Epithelial cell of prostate (primary cell): ENCODE results near the gene MREG.
A peak's percentile ranks its signal among the peaks of the same experiment; 100 is the strongest.
"Not testable (repeated sequence)": the region's sequence is repeated elsewhere in the genome, so short reads cannot be mapped to it uniquely, and the experiment has no call there.

ENCODE experiments used
- DNase-seq: peaks from one replicate; pipeline ENCODE4 v3.0.0-alpha.2; 2011; ENCODE audit warnings: low read depth, low spot score
- H3K27ac ChIP-seq: fragments of 450-650 bp; 2 replicates; pipeline ENCODE4 v1.5.1; 2017; ENCODE audit warnings: mild to moderate bottlenecking

The MREG gene

DNA sequence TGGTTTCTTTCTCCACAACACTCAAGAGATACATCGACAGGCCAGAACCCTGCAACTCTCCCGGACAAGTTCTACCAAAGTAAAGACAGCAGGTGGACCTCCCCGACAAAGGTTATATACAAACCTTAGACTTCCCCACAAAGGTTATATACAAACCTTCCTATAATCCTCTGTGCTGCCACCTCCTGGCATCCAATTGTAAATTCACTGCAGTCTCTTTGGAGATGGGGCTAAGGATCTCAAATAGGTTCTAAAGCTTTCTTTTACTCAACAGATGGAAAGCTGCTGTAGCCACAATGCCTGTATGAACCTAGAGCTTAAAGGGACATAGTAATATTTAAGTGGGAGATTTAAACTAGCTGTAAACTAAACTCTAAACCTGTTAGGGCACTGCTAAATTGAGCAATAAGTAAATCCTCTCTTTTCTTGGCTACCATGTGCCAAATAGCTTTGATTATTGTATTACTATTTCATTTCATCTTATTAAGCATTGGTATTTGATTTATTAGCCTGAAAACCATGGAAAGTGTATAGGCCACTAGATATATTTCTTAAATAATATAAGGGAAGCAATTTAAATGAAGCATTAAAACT lies 9.8 kb upstream of the MREG start:
- no peak for DNase-seq
- no peak overlapping the region for H3K27ac ChIP-seq

DNA sequence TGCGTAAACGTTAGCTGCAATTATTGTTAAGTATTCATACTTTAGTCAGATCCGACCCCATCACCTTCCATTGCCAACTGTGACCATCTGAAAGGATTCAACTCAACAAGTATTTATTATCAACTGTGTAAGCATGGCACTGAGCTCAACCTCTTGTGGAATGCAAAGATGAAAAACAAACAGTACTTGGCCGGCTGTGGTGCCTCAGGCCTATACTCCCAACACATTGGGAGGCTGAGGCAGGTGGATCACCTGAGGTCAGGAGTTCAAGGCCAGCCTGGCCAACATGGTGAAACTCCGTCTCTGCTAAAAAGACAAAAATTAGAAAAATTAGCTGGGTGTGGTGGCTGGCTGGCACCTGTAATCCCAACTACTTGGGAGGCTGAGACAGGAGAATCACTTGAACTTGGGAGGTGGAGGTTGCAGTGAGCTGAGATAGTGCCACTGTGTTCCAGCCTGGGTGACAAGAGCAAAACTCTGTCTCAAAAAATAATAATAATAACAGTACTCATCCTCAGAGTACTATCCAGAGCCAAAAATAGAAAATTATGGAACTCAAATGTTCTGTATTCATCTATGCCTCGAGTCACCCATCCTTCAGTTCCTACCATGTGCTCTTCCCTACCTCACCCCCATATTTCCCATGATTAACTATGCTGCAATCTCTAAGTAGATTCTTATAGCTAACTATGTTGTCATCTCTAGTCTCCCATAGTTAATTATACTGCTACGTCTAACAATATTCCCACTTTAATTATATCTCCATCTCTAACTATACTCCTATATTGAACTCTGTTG lies 8.6 kb upstream of the MREG start:
- H3K27ac ChIP-seq = no peak overlapping the region
- DNase-seq = no peak

DNA sequence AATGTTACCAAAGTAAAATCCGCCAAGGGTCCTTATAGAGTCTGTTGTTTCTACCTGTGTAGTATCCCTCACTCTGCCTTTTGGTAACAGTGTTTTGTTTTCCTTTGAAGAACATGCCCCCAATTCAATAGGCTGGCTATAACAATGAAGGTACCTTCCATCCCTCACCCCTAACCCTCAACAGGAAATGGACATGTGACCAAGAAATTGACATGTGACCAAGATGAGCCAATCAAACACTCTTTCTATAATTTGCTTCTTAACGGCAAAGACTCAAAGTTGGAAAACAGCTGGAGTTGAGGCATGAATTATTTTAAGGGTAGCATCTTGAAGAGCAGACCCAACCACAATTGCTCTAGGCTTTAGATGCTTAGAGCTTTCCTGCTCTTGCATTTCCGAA lies 5.4 kb upstream of the MREG start:
- DNase-seq = no peak
- no peak overlapping the region for H3K27ac ChIP-seq

DNA sequence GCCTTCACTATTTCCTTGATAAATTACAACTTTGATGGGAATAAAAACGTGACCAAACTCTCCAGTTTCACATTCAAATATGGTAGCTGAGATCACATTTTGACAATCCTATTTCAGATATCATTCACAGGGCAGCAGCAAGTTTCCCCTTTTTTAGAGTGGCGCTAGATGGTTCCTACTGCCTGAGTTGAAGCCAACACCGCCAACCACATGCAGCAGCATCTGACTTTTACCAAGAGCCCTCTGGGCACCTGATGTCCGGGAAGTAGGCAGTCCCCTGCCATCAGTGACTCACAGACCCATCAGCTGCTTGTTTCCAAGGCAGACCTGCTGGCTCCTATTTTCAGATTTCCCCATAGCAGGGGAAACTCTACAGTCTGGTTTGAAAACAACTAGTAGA lies 4.0 kb upstream of the MREG start:
- peak; percentile 62 for DNase-seq
- H3K27ac ChIP-seq = no peak overlapping the region

DNA sequence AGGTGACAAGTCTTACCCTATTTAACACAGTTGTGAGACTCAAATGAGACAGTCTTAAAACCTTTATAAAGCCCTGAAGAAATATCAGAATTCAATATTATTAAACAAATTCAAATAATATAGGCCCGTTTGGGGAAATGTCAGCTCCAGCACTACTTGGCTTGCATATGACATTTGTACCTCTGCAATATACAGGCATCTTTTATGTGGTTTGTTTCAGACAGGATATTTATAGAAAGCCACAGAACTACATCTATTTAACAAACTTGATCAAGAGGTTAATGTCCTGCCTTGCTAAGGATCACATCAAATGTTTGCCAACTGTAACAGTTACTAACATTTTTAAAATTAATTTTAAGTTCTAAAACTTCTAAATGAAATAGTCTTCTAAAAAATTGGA lies 3.2 kb upstream of the MREG start:
- no peak for DNase-seq

DNA sequence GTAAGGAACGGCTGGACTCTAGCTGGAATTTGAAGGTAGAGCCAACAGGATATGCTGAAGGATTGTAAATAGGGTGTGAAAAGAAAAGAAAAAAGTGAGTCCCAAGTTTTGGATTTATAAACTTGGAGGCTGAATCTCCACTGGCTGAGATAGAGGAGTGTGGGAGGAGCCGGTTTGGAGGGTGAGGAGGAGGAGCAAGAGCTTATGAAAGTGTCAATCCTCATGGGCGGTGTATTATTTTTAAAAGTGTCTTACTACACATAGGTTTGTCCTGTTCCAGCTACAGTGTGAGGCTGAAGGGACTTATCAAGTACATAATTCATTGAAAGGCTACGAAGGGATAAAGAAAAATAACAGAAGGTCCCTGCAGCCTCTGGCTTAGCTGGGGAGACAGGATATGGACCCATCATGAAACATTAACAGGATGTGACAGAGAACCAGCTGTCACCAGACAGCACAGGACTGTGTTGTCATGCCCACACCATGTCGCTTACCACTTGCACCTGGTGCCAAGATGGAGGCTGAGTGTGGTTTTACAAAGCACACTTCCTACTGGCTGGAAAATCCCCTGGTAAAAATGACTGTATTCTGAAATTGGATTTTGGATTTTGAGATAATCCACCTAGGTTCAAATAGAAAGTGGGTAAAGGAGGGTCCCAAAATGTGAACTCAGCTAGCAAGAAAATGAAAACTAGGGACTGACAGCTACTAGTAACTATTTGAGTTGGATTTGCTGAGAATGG lies 2.5 kb upstream of the MREG start:
- no peak overlapping the region for H3K27ac ChIP-seq
- no peak for DNase-seq

More for the DNA sequence above, 3.2 kb upstream of the MREG start:
- H3K27ac ChIP-seq = no peak overlapping the region

DNA sequence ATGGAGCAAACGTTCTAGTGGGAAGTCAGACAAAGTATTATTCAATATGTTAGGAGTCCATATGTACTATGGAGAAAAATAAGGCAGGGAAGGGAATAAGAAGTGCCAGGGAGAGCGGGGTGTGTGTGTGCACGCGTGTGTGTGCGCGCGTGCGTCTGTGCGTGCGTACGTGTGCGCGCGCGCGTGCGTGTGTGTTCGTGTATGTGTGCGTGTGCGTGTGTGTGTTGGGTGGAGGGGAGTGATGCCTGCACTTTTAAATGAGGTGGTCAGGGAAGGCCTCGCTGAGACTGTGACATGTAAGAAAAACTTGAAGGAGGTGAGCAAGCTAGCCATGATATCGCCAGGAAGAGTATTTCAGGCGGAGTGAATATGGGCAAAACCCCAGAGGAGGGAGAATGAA lies 1.6 kb upstream of the MREG start:
- no peak for DNase-seq
- H3K27ac ChIP-seq = no peak overlapping the region

DNA sequence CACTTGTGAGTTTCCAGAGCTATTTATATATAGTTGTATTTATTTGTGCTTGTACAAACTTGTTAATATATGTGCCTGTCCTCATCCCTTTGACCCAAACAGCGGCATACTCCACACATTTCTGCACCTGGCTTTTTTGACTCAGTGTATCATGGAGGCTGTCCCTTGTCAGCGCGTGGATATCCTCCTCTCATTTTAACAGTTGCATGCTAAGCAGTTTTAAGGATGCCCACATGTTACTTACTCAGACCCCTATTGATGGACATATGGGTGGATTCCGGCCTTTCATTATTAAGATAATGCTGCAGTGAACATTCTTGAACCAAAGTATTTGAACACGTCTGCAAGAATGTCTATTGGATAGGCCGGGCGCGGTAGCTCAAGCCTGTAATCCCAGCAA lies 655 bp upstream of the MREG start:
- DNase-seq = no peak
- peak overlapping the region; percentile 98 for H3K27ac ChIP-seq

DNA sequence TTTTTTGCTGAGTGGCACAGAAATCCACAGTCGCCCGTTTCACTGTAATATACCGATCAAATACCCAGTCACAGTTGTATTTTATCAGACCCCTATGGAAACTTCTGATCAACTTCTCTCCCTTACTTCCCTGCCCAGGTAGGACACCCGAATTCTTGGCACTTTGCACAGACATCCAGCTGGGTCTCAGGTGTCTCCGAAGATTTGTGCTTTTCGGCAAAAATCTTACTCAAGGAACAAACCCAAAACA lies 596 bp downstream of the MREG start:
- no peak for DNase-seq
- H3K27ac ChIP-seq = peak overlapping the region; percentile 98

DNA sequence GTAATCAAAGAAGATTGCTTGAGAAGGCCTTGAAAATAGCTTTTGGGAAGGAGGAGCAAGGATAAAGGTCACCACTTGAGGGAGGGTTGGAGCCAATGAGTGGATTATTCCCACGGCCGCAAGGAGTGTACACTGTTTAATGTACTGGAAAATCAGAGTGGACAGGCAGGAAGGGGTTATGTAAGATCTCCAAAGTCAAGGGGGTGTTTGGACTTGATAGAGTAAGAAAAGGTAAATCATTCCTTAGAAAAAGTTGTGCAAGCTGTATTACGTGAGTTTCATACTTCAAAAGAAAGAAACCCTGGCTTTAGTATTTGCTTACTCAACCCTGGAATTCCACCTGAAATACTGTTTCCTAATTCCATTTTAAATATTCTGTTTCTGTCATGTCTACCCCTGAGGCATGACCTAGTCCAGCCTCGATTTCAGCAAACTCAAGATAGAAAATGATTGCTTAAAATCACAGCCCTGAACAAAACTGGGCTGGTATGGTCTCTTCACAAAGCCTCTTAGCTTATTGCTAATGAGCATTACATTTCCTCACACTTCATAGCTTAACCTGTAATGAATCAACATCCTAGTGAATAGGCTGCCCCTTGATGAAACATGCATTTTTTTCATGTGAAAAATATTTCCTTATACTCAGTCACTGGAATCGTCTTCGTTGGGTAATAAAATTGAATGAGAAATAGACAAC lies 1.1 kb downstream of the MREG start:
- DNase-seq = peak; percentile 71
- peak overlapping the region; percentile 98 for H3K27ac ChIP-seq

DNA sequence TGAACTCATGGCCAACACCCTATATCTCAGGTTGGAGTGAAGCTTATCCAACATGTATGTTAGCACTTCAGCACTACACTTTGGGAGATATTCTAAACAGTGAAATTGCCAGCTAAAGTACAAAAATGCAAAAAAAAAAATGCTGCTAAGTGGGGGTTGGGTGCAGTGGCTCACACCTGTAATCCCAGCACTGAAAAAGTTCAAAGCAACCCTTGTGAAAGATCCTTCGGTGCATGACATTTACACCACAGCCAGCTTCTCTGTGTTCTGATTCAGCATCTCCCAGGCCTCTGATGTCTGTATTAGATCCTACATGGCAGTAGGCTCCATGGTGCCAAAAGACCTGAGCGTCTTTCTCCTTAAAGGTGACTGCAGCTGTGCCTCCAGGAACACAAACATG lies 4.1 kb downstream of the MREG start:
- H3K27ac ChIP-seq, DNase-seq: not testable (repeated sequence)

DNA sequence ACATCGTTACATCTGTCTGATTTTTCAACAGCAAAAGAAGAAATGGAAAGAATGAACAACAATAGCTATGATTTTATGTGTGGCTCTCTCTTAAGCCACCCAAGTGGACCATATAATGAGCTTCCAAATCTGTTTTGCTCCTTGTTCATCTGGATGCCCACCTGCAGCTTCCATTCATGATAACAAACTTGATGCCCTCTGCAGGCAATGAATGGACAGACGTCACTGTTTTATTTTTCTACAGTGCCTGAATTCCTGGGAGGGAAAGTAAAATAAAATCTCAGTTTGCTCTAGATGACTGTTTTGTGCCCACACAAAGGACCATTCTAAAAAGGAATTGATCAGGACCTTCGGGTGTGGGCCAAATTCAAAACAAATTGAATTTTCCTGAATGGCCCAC lies 5.0 kb downstream of the MREG start:
- H3K27ac ChIP-seq = no peak overlapping the region
- DNase-seq = no peak

DNA sequence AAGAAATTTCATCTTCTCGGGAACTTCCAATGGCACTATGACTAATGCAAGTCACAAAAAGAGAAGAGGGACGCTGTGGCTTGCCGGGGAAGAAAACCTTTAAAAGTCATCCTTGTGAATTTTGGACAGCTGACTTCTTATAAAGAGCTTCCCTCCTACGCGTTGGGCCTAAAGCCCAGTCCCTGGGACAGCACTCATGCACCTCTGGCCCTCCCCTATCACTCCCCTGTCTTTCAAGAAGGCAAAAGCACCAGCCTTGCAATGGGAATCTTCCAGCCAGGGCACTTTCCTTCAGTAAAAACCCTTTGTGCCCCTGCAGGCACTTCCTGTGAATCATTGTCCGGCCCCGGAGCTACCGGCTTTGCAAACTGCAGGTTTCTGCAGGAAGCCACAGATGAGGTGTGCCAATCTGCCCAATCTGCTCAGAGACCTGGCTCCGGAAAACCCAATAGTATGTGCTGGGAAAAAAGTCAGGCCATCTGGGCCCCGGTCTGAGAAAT lies 7.1 kb downstream of the MREG start:
- peak; percentile 69 for DNase-seq
- H3K27ac ChIP-seq = peak overlapping the region; percentile 83

DNA sequence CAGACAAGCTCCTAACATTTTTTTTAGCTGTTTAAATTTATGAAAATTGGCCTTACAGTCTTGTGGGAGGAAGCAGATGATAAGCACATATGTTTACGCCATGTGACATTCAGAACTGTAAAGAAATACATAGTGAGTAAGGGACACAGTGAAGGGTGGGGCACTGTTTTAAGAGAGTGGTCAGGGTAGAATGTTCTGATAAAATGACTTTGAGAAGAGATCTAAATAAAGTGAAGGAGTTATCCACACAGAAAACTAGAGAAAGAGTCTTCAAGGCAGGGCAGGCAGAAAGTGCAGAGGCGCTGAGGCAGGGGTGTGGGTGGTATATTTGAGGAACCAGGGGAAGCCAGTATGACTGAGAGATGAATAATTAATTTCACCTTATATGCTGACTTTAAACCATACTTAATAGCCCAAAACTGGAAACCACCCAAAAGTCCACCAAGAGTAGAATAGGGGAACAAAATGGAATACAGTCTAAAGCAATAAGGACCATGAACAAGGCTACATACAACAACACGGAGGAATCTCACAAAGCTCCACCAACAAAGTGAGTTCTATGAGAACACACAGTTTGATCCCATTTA lies 8.6 kb downstream of the MREG start:
- H3K27ac ChIP-seq = no peak overlapping the region
- no peak for DNase-seq

DNA sequence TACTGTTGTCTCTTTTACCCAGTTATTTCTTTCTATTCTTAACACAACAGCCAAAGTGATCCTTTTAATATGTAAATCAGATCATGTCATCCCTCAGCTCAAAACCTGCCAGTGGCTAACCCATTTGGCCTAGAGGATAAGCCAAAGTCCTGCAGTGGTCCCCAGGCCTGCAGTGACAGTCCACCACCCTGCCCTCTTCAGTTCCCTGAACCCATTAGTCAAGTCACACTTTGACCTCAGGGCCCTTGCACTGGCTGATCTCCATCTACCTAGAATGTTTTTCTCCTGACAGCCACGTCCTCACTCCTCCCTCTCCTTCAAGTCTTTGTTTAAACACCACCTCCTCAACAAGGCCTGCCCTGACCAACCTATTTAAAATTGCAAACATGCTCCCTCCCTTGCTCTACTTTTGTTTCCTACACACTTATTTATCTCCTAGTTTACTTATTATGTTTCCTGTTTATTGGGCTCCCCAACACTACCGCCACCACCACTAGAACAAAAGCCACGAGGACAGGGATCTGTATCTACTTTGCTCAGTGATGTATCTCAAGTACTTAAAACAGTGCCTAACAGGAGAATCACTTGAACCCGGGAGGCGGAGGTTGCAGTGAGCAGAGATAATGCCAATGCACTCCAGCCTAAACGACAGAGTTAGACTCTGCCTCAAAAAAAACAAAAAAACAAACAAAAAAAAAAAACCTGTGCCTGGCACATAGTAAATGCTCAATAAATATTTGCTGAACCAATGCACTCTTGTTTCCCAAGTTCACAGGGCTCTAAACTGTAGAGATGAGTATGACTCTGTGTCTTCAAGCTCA lies 9.3 kb downstream of the MREG start:
- DNase-seq = no peak
- no peak overlapping the region for H3K27ac ChIP-seq

DNA sequence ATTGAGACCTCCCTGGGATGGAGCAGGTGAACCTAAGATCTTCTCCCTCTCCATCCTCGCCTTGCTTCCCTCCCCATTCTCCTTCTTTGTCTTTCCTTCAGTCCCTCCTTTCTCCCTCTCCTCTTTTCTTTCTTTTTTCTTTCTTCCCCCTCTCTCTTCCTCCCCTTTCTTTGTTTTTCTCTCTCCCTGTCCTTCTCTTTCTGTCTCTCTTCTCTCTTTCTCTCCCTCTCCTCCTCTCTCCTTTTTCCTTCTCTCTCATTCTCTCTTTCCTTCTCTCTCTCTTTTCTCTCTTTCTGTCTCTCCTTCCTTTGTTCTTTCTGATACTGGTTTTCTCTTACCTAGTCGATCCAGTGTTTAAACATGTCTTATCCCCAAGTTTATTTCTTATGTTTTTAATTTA lies 10.7 kb downstream of the MREG start:
- H3K27ac ChIP-seq = no peak overlapping the region
- DNase-seq = no peak

DNA sequence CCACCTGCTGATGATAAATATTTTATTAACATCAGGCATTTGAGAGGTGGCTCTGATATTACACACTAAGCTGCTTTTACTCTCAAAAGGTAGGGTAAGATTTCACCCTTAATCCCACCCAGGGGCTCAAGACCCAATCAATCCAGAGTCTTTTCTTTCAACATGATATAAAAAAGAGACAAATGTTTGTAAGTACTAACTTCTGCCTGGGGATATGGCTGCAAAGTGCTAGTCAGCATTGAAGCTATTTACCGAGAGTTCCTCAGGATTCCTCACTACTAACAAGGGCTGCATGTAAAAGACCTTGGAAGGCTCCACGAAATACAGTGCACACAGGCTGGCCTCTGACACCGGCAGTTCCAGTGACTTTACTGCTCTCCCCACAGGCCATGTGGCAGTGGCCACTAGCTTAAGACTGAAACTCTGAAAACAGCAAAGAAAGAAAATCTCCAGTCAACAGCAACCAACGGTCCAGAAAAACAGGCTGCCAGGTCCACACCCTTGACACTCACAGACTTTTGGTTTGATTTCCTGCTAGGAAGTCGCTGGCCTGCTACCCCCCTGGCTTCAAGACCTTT lies 11.2 kb downstream of the MREG start:
- DNase-seq = no peak
- no peak overlapping the region for H3K27ac ChIP-seq

DNA sequence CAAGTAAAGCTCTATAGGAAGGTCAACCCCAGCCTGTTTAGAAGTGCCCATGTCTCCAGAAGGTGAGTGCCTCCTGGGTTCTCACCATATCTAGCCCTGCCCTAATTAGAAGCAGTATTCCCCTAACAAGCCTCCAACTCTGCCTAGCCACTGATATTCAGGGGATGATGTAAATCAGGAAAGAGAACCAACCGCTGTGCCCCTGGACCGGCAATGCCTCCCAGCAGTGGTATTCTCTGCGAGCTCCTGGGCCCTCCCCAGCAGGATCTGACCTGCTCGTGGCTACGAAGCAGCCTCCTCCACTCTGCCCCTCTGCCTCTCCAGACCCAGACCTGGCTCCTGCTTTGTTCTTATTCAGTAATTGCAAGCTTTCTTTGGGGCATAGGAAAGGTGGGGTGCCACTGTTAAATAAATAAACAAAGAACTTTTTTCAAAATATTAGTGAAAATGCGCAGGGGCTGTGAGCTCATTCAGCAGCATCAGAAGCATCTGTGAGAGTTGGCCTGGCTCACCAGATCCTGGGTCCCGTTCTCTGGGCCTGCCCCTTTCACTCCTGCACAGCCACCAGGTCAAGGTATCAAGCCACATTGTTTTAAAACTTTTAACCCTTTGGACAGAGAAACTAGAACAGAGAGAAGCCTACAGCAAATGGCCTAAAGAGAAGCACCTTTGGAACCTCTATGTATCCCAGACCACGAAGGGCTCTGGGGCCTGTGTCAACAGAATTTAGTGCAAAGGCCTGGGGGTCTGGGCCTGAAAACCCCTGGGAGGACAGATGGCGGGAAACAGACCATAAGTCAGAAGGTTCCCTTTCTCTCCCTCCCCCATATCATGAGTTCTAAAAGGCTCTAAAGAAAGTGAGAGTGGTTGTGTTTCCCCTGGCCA lies 11.9 kb downstream of the MREG start:
- no peak overlapping the region for H3K27ac ChIP-seq

More for the DNA sequence above, 11.9 kb downstream of the MREG start:
- no peak for DNase-seq
